HepG2 (cell line): ENCODE data around the gene AHRR. TPM values are rescaled to one million over a fixed set of nuclear protein-coding genes. Genes with fewer than 3 reads are reported as not detected.

Experiments
- ATAC-seq: fragments of 200-7000 bp; cut with Tn5 transposase; 3 replicates; pipeline ENCODE4 v1.9.1; 2020; ENCODE audit warnings: mild to moderate bottlenecking, moderate library complexity
- BruUV-seq: library from RNA; stranded (reverse); fragments of 400-500 nt; replicated peaks from 2 replicates; lab custom pipeline; 2021; lab: Mats Ljungman, UMichigan
- CTCF ChIA-PET: fragments of 300-600 bp; formaldehyde crosslinking; extraction: SDS; loops from one replicate; lab custom pipeline; 2021; ENCODE audit warnings: low total read pairs, inconsistent platforms, low intra/inter-chr PET ratio; lab: Yijun Ruan, JAX
- POLR2A ChIA-PET: fragments of 350-600 bp; sonication (Branson Sonifier 250); formaldehyde crosslinking; loops from one replicate; lab custom pipeline; 2020; ENCODE audit warnings: antibody characterized with exemption, inconsistent platforms; lab: Yijun Ruan, JAX
- DNase-seq: peaks from one replicate; pipeline ENCODE4 v3.0.0-alpha.2; 2015; ENCODE audit warnings: low spot score
- FAIRE-seq: peaks from 3 replicates; lab custom pipeline; 2011; peaks lifted over from hg19 to GRCh38; lab: Jason Lieb, UNC
- H2AFZ ChIP-seq: one replicate; pipeline ENCODE4 v1.6.1; 2011; ENCODE audit warnings: low read length, inconsistent platforms
- H3K27ac ChIP-seq: fragments of 300-600 bp; 3 replicates; pipeline ENCODE4 v1.8.0; 2011; ENCODE audit warnings: mixed run types, mild to moderate bottlenecking, mixed read lengths, low read length, inconsistent platforms; ENCODE audit not compliant: insufficient read depth; ENCODE audit errors: extremely low read length
- H3K27me3 ChIP-seq, 2 experiments: fragments of 200-600 bp in 1 of 2; 2 replicates in 1 of 2; 3 replicates in 1 of 2; pipeline versions ENCODE4 v1.6.0 to v1.8.0; 2011; ENCODE audit warnings: low read length in 2 of 2, mild to moderate bottlenecking in 2 of 2, moderate library complexity in 2 of 2, inconsistent platforms in 1 of 2; ENCODE audit not compliant: insufficient read depth in 2 of 2, control insufficient read depth in 1 of 2
- H3K36me3 ChIP-seq, 2 experiments: fragments of 200-600 bp in 1 of 2; replicated peaks in 1 of 2; 2 replicates in 1 of 2; 3 replicates in 1 of 2; pipeline versions ENCODE4 v1.5.1 to v1.8.0; 2011; ENCODE audit warnings: low read length in 2 of 2, inconsistent platforms in 1 of 2; ENCODE audit not compliant: insufficient read depth in 2 of 2, control insufficient read depth in 1 of 2
- H3K4me1 ChIP-seq: 2 replicates; pipeline ENCODE4 v1.5.1; 2012; ENCODE audit warnings: low read length, inconsistent platforms; ENCODE audit not compliant: insufficient read depth
- H3K4me2 ChIP-seq: 2 replicates; pipeline ENCODE4 v1.6.0; 2011; ENCODE audit warnings: low read depth, low read length, inconsistent platforms
- H3K4me3 ChIP-seq, 3 experiments: fragments of 200-600 bp in 1 of 3; sonication (generic), shearing (Covaris generic) in 1 of 3; replicated peaks in 1 of 3; 2 replicates each; pipeline ENCODE4 v1.5.1; 2011 to 2016; ENCODE audit warnings: low read length in 3 of 3, inconsistent platforms in 2 of 3, low read depth in 2 of 3, mild to moderate bottlenecking in 2 of 3, control low read depth in 1 of 3, mixed read lengths in 1 of 3; ENCODE audit not compliant: insufficient read depth in 1 of 3
- H3K79me2 ChIP-seq: one replicate; pipeline ENCODE4 v1.6.1; 2011; ENCODE audit warnings: low read length, inconsistent platforms; ENCODE audit not compliant: insufficient read depth
- H3K9ac ChIP-seq: 2 replicates; pipeline ENCODE4 v1.6.0; 2011; ENCODE audit warnings: mild to moderate bottlenecking, low read depth, low read length, inconsistent platforms; ENCODE audit not compliant: insufficient read depth
- H3K9me3 ChIP-seq: 2 replicates; pipeline ENCODE4 v1.5.1; 2012; ENCODE audit warnings: mild to moderate bottlenecking, low read length
- H4K20me1 ChIP-seq: 2 replicates; pipeline ENCODE4 v1.6.0; 2011; ENCODE audit warnings: inconsistent platforms, mild to moderate bottlenecking, low read length, moderate library complexity; ENCODE audit not compliant: insufficient read depth
- CBX5 ChIP-seq: sonication (generic); formaldehyde crosslinking; IDR thresholded peaks from 2 replicates; pipeline ENCODE4 v1.4.0; 2020; ENCODE audit warnings: missing genetic modification reagents, borderline replicate concordance
- CEBPG ChIP-seq: IDR thresholded peaks from 2 replicates; pipeline ENCODE4 v1.6.1; 2016
- KAT2B ChIP-seq: fragments of 150-350 bp; IDR thresholded peaks from 2 replicates; pipeline ENCODE4 v1.6.1; 2014; ENCODE audit warnings: low read depth, low read length, borderline replicate concordance
- MIER3 ChIP-seq: IDR thresholded peaks from 2 replicates; pipeline ENCODE4 v1.6.1; 2016; ENCODE audit warnings: missing compliant biosample characterization, borderline replicate concordance
- NRL ChIP-seq: sonication (generic); formaldehyde crosslinking; IDR thresholded peaks from 2 replicates; pipeline ENCODE4 v1.5.0; 2020; ENCODE audit warnings: missing genetic modification reagents, mild to moderate bottlenecking, moderate library complexity, borderline replicate concordance
- SCMH1 ChIP-seq: sonication (generic); formaldehyde crosslinking; IDR thresholded peaks from 2 replicates; pipeline ENCODE4 v1.9.0; 2021; ENCODE audit warnings: missing genetic modification reagents, mild to moderate bottlenecking, borderline replicate concordance
- SRSF9 ChIP-seq: fragments of 200-400 bp; formaldehyde crosslinking; IDR thresholded peaks from 2 replicates; pipeline ENCODE4 v1.6.1; 2018; ENCODE audit warnings: borderline replicate concordance, mild to moderate bottlenecking, low read depth, low read length; ENCODE audit not compliant: insufficient read depth, poor library complexity, severe bottlenecking
- TFDP1 ChIP-seq: IDR thresholded peaks from 2 replicates; pipeline ENCODE4 v1.6.1; 2016; ENCODE audit warnings: missing compliant biosample characterization, missing genetic modification reagents, borderline replicate concordance
- ZBTB21 ChIP-seq: sonication (generic); formaldehyde crosslinking; IDR thresholded peaks from 2 replicates; pipeline ENCODE4 v1.4.0; 2020; ENCODE audit warnings: missing genetic modification reagents
- ZNF260 ChIP-seq: sonication (generic); formaldehyde crosslinking; IDR thresholded peaks from 2 replicates; pipeline ENCODE4 v1.4.0; 2020; ENCODE audit warnings: missing genetic modification reagents, low read depth, mild to moderate bottlenecking, borderline replicate concordance
- ZNF446 ChIP-seq: sonication (generic); formaldehyde crosslinking; IDR thresholded peaks from 2 replicates; pipeline ENCODE4 v1.5.0; 2020; ENCODE audit warnings: mild to moderate bottlenecking, missing genetic modification reagents
- ZNF777 ChIP-seq: sonication (generic); formaldehyde crosslinking; IDR thresholded peaks from 2 replicates; pipeline ENCODE4 v1.4.0; 2020; ENCODE audit warnings: missing genetic modification reagents
- ZNF839 ChIP-seq: sonication (generic); formaldehyde crosslinking; IDR thresholded peaks from 2 replicates; pipeline ENCODE4 v1.4.0; 2020; ENCODE audit warnings: missing genetic modification reagents, mild to moderate bottlenecking, borderline replicate concordance
- WGBS: methylation state at CpG from one replicate; pipeline ENCODE4 v1.1.6; 2017; ENCODE audit warnings: low lambda C conversion rate; 5-methylcytosine and 5-hydroxymethylcytosine counted together
- in situ Hi-C: cut with HindIII; loops from 2 replicates; pipeline ENCODE4 v1.10.0; 2017; ENCODE audit warnings: low pct_unique_long_range_greater_than_20kb; ENCODE audit not compliant: extremely low pct_ligation_motif_present
- intact Hi-C: fragments of 100-400 bp; cut with micrococcal nuclease; formaldehyde crosslinking; loops from one replicate; pipeline ENCODE4 v1.10.0; 2022; ENCODE audit not compliant: unreplicated experiment
- polyA plus RNA-seq, 8 experiments: library from polyadenylated mRNA; depleted of rRNA in 3 of 8; stranded (reverse) in 7 of 8; unstranded in 1 of 8; fragments of >200 nt; fragmentation: Illumina TruSeq in 4 of 8; extraction: Trizol in 4 of 8; gene quantifications; 2 replicates each; pipeline versions ENCODE4 v1.2.1 to v1.2.3, GENCODE V29; 2011 to 2016; ENCODE audit warnings: low read depth in 4 of 8, missing spikeins in 1 of 8, mixed read lengths in 1 of 8; ENCODE audit not compliant: insufficient read depth in 1 of 8
- total RNA-seq, 5 experiments: library from RNA; depleted of rRNA; stranded (reverse); fragments of >200 nt; fragmentation: Illumina TruSeq; extraction: Trizol; gene quantifications; 2 replicates each; pipeline ENCODE4 v1.2.3, GENCODE V29; 2016; ENCODE audit warnings: low read depth in 1 of 5
- TF ChIP-seq, protein P1 (sequence below): sonication (generic); formaldehyde crosslinking; IDR thresholded peaks from 2 replicates; pipeline ENCODE4 v1.4.0; 2020; ENCODE audit warnings: missing genetic modification reagents, borderline replicate concordance
- TF ChIP-seq, protein P2 (sequence below): sonication (generic); formaldehyde crosslinking; IDR thresholded peaks from 2 replicates; pipeline ENCODE4 v1.4.0; 2020; ENCODE audit warnings: missing genetic modification reagents
- TF ChIP-seq, protein P3 (sequence below): sonication (generic); formaldehyde crosslinking; conservative IDR thresholded peaks from 2 replicates; pipeline ENCODE4 v1.4.0; 2020; ENCODE audit warnings: mild to moderate bottlenecking, missing genetic modification reagents, moderate library complexity

AHRR gene
- total and polyA plus RNA-seq, 2 of the 13 experiments (the other 11 are each of a cell fraction or from before 2014, with no cell fraction given), result 0.28 to 0.35 TPM

GRCh38 chr5:463301-463700, 141.8 kb downstream of the AHRR start:
- FAIRE-seq, result no peak
- CTCF ChIA-PET, result no interaction called here
- POLR2A ChIA-PET, result no interaction called here
- TF ChIP-seq SRSF9 (no peak), CBX5 (no peak), ZNF777 (CRISPR knock-in tag) (no peak), ZNF446 (CRISPR knock-in tag) (no peak), ZBTB21 (no peak), SCMH1 (CRISPR knock-in tag) (no peak), ZNF839 (CRISPR knock-in tag) (no peak), ZNF260 (CRISPR knock-in tag) (no peak), MIER3 (CRISPR knock-in tag) (no peak), CEBPG (no peak), NRL (CRISPR knock-in tag) (no peak), KAT2B (no peak), TFDP1 (CRISPR knock-in tag) (no peak)
- TF ChIP-seq, protein P1, sequence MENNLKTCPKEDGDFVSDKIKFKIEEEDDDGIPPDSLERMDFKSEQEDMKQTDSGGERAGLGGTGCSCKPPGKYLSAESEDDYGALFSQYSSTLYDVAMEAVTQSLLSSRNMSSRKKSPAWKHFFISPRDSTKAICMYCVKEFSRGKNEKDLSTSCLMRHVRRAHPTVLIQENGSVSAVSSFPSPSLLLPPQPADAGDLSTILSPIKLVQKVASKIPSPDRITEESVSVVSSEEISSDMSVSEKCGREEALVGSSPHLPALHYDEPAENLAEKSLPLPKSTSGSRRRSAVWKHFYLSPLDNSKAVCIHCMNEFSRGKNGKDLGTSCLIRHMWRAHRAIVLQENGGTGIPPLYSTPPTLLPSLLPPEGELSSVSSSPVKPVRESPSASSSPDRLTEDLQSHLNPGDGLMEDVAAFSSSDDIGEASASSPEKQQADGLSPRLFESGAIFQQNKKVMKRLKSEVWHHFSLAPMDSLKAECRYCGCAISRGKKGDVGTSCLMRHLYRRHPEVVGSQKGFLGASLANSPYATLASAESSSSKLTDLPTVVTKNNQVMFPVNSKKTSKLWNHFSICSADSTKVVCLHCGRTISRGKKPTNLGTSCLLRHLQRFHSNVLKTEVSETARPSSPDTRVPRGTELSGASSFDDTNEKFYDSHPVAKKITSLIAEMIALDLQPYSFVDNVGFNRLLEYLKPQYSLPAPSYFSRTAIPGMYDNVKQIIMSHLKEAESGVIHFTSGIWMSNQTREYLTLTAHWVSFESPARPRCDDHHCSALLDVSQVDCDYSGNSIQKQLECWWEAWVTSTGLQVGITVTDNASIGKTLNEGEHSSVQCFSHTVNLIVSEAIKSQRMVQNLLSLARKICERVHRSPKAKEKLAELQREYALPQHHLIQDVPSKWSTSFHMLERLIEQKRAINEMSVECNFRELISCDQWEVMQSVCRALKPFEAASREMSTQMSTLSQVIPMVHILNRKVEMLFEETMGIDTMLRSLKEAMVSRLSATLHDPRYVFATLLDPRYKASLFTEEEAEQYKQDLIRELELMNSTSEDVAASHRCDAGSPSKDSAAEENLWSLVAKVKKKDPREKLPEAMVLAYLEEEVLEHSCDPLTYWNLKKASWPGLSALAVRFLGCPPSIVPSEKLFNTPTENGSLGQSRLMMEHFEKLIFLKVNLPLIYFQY (CRISPR knock-in tag), result no peak
- TF ChIP-seq, protein P2, sequence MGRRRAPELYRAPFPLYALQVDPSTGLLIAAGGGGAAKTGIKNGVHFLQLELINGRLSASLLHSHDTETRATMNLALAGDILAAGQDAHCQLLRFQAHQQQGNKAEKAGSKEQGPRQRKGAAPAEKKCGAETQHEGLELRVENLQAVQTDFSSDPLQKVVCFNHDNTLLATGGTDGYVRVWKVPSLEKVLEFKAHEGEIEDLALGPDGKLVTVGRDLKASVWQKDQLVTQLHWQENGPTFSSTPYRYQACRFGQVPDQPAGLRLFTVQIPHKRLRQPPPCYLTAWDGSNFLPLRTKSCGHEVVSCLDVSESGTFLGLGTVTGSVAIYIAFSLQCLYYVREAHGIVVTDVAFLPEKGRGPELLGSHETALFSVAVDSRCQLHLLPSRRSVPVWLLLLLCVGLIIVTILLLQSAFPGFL (CRISPR knock-in tag), result no peak
- TF ChIP-seq, protein P3, sequence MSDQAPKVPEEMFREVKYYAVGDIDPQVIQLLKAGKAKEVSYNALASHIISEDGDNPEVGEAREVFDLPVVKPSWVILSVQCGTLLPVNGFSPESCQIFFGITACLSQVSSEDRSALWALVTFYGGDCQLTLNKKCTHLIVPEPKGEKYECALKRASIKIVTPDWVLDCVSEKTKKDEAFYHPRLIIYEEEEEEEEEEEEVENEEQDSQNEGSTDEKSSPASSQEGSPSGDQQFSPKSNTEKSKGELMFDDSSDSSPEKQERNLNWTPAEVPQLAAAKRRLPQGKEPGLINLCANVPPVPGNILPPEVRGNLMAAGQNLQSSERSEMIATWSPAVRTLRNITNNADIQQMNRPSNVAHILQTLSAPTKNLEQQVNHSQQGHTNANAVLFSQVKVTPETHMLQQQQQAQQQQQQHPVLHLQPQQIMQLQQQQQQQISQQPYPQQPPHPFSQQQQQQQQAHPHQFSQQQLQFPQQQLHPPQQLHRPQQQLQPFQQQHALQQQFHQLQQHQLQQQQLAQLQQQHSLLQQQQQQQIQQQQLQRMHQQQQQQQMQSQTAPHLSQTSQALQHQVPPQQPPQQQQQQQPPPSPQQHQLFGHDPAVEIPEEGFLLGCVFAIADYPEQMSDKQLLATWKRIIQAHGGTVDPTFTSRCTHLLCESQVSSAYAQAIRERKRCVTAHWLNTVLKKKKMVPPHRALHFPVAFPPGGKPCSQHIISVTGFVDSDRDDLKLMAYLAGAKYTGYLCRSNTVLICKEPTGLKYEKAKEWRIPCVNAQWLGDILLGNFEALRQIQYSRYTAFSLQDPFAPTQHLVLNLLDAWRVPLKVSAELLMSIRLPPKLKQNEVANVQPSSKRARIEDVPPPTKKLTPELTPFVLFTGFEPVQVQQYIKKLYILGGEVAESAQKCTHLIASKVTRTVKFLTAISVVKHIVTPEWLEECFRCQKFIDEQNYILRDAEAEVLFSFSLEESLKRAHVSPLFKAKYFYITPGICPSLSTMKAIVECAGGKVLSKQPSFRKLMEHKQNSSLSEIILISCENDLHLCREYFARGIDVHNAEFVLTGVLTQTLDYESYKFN (CRISPR knock-in tag), result no peak

More at GRCh38 chr5:463301-463700, 141.8 kb downstream of the AHRR start:
- H3K9ac ChIP-seq, result no peak overlapping the region
- H2AFZ ChIP-seq, result no peak overlapping the region
- H3K36me3 ChIP-seq, result peaks cover 10 to 33% of the 10 kb centered on the region in 2 experiments; a peak in 3 of 5 replicates
- intact Hi-C loops (no loop called here), in situ Hi-C loops (no loop called here)
- H3K4me2 ChIP-seq, result no peak overlapping the region
- no peaks in the 10 kb centered on the region for H3K9me3 ChIP-seq
- no peaks in the 10 kb centered on the region for H3K27me3 ChIP-seq
- no peaks in the 10 kb centered on the region for H4K20me1 ChIP-seq
- 90% methylated on average over 7 of the region's 7 CpGs for WGBS
- ATAC-seq (no peak), DNase-seq (no peak)
- BruUV-seq, result no TSS peak
- no peaks in the 10 kb centered on the region for H3K4me1 ChIP-seq
- H3K27ac ChIP-seq, result no peak overlapping the region
- H3K79me2 ChIP-seq, result no peaks in the 10 kb centered on the region
- no peak overlapping the region for H3K4me3 ChIP-seq
